A172 (cell line): Measurements from ENCODE around the gene PTH1R. TPM values are rescaled to one million over a fixed set of nuclear protein-coding genes. Genes with fewer than 3 reads are reported as not detected.

ENCODE experiments used
- DNase-seq: peaks from one replicate; pipeline ENCODE4 v3.0.0-alpha.2; 2015; ENCODE audit warnings: low spot score
- total RNA-seq: library from RNA; depleted of rRNA; stranded (reverse); fragments of >200 nt; shearing (Covaris generic); gene quantifications from 2 replicates; pipeline ENCODE4 v1.2.3, GENCODE V29; 2014

Gene PTH1R
- total RNA-seq, 1 experiment from 2014 or later = 2.8 TPM

DNA sequence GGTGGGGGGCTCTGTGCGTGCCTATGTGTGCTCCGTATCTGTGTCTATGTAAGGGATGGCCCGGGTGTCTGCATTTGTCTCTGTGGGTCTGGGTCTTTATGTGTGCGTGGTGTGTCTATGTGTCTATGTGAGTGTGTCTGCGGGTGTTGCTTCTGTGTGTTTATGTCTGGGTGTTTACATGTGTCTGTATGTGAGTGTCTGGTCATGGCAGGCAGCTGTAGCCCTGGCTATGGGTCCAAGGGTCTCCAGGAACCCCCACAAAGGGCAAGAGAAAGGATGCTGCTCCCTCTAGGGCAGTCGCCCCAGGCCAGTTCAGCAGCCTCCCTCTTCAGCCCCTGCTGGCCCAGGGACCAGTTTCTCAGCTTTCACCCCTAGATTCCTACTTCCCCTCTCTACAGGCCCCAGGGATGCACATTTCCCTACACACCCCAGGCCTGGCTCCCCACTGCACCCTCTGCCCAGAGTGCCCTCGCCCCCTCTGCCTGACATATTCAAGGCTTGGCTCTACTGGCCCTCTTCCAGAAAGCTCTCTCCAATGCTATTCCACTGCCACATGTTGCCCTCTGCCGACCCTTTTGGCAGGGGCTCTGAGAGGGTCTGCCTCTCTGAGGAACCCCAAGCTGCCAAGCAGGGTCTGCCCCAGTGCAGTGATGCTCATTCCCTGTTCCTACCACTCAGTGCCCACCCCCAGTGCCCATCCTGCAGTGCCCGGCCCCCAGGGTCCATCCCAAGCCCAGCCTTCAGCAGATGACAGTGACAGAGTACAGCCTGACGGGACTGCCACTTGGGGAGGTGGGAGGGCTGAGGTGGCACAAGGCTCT lies 13.2 kb upstream of the PTH1R start:
- DNase-seq = no peak

DNA sequence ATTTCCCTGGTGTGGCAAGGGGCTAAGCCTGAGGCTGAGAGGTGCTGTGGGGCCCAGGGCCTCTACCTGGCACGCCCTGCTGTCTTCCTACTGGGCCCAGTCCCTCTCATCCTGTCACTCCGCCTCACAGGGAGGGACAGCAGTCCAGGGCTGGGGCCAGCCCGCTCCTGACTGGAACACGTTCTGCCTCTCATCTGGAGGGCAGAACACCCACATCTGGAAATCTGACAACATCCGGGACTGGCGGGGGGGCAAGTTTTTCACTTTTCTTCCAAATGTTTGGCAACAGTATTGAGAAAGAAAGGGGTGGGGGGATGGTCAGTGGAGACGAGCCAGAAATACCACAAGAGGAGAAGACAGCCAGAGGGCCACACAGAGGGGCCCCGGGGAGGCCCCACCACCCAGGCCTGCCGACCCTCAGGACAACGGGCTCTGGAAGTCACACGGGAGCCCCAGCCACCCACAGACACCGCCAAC lies 12.5 kb upstream of the PTH1R start:
- no peak for DNase-seq

DNA sequence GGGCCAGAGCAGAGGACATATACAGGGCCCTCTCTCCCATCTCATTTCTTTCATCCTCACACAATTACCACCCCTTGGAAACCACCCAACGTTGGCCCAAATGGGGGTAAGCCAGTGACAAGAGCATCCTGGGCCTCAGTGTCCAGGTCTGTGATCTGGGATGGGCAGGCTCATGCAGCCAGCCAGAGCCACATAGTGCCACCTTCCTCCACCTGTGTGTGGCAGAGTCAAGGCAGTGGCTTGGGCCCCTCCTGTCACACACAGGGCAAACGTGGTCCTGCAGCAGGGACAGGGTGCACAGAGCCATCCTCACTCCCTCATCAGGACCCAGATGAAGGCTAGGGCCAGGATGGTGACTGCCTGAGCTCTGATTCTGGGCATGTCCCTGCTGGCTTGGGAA lies 12.0 kb upstream of the PTH1R start:
- no peak for DNase-seq

DNA sequence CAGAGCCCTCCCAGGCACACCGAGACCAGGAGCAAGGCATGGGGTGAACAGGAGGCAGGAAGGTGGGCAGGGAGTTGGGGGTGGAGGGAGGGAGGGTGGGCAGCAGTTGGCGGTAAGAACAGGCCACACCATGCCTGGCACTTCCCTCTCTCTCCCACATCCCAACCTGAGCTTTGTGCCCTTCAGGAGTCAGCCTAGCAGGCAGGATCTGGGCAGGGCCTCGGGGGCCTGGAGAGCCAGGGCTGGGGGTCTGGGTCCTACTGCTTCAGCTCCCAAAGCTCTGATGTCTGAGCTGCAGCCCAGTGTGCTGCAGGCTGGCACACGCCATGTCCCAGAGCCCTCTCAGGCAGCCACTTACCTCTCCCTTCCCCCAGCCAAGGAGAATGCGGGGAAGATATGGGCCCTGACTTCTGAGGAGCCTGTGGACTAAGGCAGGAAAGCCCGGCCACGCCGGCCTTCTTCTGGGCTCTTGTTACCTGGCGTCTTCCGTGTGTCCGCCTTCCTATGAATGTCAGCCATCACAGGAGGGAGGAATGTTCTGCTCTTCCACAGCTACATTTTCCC lies 11.4 kb upstream of the PTH1R start:
- no peak for DNase-seq

DNA sequence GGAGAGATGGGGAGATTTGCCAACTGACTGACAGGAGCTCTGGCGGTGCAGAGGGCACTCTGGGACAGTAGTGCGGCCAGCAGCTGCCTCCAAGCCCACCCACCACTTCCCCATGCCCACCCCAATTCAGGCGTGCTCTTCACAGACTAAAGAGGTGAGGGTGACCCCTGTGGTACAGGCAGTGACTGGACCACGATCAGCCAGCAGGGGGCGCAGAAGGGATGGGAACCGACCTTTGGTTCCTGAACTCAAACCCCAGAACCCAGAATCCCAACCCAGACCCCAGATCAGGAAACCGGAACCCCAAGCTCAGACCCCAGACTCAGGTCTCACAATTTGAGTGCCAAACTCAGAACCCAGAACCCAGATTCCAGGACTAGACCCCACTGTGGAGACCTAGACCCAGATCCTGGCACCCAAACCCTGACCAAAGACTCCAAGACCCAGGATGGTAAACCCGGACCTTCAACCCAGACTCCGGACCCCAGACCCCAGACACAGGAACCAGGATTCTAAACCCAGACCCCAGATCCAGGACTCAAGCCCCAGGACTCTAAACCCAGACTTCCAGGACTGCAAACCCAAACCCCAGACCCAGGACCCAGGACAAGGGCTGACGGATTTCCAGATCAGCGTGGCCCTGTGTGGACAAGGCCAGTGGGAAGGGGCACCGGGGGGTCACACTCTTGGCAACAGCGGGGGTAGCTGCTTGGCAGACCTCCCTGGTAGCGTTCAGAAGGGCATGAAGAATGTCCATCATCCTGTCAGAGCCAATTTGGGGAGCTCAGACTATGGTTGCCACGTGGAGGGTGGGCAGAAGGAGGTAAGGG lies 10.6 kb upstream of the PTH1R start:
- DNase-seq = peak; percentile 39

DNA sequence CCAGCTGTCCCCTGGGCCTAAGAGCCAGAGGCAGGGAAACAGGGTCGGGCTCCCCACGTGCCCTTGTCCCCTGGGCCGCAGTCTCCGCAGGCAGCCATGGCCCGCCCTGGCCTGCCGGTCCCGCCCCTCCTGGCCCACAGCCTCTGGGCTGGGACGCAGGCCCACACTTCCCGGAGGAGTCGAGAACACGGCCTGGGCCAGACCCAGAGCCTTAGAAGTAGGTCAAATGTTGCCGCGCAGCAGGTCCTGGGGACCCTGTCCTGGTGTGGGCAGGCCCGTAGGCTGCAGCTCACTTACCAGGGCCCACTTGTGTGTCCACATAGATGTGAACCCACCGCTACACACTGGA lies 10.0 kb upstream of the PTH1R start:
- no peak for DNase-seq

DNA sequence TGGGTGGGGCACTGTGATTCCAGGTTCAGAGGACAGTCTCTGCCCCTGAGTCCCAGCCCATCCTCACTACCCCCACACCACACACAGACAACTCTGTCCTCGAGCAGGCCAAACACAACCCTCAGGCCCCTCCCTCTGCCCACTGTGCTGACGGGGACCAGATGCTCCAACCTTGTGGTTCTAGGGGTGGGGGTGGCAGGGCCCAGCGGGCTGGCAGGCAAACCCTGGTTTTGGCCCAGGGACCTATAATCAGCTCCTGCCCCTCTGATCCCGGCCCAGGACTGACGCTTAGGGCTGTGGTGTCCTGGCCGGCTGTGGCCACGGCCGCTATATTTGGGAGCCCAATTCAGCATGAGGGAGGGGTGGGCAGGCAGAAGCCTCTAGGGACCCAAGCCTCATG lies 9.2 kb upstream of the PTH1R start:
- no peak for DNase-seq

DNA sequence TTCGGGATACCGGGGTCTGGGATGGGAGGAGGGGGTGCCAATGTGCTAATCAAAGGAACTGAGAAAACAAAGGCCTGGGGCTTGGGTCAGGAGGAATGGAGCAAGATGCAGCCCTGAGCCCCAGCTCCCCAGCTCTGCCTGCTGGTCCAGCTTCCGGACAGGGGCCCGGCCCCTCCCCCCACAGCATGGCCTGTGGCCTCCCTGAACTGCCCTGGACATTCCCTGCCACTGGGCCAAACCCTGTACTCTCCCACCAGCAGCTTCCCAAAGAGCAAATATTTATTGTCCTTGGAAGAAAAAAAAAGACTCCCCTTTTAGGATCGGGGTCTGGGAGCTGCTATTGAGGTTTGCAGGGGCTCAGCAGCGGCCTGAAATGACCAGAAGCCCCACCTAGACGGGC lies 8.6 kb upstream of the PTH1R start:
- DNase-seq = no peak

DNA sequence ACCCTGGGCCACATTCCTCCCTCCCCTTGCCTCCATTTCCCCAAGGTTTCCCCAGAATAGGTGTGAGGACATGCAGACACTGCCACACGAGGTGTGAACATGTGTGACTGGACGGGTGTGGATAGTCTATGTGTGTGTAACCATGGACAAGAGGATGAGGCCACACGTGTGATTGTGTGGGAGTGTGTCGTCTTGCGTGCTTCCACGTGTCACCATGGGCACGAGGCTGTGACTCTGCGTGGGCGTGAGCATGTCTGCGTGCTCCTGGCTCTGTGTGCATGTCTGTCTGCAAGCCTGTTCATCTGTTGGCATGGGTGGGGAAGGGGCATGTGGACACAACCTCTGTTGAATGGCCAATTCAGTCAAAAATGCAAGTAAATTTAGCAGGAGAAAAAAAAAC lies 8.1 kb upstream of the PTH1R start:
- DNase-seq = no peak

DNA sequence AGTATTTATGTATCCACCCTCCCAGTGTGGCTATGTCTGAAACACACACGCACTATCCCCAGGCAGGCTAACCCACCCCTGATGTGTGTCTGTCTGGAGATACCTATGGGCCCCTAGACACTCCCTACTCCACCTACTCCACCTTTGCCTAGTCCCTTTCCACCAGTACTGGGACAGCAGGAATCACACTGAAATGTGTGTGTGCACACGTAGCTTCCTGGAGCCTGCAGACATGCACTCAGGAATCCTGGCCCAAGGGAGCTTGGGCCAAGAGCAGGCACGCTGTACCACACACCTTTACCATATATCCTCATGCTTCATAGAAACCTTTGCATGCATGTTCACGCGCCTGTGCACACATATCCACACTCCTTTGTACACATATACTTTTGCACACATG lies 6.9 kb upstream of the PTH1R start:
- no peak for DNase-seq

DNA sequence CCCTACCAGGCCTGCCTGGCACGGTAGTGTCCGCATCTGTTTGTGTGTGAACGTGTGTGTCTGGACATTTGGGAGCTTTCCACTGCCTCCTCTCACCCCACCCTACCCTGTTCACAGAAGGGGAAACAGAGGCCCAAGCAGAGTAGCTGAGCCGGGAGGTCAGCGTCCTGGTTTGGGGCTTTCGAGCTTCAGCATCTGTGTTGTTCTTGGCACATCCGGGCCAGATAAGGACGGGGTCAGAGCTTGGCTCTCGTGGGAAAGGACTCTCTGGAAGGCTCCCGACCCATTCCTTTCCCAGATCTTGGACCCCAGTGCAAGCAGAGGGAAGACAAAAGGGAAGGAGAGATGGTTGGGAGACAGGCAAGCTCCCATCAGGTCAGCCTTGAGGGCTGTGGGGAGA lies 6.3 kb upstream of the PTH1R start:
- DNase-seq = no peak

DNA sequence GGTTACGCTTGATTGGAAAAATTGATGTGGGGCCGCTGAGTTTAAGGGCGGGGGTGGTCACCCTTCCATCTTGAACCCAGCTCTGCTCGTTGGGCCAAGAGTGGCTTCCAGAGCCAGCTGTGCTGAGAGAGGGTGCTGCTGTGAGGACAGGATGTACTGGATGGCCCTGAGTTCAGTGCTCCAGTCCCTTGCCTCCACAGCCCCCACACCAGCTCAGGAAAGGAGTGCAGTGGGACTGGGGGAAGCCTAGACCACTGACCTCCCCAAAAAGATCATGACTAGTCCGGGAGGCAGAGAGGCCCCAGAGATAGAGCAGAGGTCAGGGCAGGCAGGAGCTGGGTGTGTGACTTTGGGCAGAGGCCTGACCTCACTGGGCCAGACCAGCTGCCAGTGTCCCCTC lies 4.0 kb upstream of the PTH1R start:
- DNase-seq = no peak

DNA sequence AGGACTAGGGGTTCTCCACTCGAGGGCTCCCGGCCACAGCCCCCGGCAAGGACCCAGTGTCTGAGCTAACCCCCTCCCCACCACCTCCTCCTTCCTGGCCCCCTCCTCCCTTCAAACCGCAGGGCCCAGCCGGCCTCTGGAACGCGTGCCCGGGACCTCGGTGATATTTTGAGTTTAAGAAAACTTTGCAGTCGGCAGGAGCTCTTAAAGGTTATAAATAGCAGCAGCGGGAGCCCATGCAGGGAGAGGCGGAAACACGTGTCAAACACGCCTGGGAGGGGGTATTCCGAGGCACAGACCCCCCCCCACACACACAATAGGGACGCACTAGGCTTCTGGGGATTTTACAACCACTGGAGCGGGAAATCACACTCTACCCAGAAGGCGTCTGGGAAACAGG lies 3.1 kb upstream of the PTH1R start:
- no peak for DNase-seq

DNA sequence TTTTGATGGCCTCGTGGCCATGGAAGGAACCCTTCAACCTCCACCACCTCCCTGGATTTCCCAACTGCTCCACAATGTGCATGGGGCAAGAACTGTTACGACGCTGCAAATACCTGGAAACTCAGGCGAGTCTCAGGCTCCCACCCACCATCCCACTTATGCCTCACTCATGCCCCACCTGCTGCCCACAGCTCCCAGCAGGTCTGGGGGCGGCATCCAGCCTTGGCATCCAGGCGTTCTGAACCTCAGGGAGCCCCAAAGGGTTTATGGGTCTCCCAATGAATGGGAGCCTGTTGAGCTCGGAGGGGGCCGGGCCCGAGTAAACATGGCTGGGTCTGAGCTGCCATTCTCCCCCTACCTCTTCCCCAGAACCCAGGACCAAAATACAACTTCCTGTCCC lies 2.0 kb upstream of the PTH1R start:
- DNase-seq = no peak

DNA sequence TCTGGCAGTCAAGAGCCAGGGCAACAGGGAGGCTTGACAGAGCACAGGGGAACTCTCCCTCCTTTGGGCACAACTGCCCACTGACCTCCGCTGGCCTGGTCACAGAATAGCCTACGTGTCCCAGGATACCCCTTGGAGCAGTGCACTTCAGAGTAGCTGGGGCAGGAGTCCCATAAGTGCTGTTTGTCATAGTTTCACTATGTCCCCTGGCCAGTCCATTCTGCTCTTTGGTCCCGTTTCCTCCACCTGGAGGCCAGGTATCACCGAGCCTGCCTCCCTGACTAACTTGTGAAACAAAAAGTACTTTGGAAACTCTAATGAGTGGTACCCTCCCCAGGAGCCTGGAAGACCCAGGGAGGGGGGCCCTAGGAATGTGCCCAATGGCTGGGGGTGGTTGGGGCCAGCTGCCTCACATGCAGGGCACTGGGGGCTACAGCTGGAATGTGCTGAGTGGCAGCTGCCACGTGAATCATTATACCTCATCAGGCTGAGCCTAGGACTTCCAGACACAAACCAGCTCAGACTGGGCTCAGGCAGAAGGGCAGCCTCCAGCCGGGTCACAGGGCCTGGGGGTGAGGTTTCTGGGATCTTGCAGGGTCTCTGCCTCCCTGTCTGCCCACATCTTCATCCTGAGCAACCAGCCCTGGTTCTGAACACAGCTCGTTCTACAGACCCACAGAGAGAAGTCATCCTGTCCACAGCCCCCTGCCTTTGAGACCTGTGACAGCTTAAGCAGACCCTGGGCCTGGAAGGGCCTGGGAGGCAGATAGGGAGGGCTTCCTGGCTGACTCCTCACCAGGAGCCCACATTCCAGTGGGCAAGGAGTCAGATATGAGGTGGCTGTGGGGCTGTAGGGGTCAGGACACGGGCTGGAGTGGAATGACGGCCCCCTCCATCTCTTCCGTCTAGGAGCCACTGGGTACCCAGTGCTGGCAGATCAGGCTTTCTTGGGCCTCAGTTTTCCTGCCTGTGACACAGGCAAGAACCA lies 914 bp upstream of the PTH1R start:
- DNase-seq = peak; percentile 9

DNA sequence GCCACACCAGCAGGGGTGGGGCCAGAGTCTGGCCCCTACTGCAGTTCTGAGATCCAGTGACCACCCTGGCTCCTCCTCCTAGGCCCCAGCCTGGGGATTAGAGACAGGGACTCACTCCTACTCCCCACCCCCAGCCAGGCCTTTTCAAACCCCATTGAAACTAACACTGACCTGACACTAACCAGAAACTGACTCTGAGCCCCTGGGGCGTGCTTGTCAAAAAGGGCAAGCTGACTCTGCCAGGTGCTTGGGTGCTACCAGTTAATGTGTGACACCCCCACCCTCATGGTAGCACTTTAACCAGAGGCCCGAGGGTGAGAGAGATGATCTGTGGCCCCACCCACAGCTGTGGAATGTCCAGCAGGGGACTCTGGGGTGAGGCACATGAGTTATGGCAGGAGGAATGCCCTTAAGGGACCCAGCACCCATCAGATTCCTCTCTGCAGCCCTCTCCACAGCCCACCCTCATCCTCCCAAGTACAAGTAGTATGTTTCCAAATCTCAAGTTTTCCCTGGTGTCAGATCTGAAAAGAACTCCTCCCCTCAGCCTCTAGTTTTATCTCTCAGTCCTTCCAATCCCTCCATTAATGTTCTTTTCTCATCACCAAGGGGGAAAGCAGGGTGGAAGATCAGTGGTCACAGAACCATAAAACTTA lies 1.4 kb downstream of the PTH1R start:
- peak; percentile 64 for DNase-seq

DNA sequence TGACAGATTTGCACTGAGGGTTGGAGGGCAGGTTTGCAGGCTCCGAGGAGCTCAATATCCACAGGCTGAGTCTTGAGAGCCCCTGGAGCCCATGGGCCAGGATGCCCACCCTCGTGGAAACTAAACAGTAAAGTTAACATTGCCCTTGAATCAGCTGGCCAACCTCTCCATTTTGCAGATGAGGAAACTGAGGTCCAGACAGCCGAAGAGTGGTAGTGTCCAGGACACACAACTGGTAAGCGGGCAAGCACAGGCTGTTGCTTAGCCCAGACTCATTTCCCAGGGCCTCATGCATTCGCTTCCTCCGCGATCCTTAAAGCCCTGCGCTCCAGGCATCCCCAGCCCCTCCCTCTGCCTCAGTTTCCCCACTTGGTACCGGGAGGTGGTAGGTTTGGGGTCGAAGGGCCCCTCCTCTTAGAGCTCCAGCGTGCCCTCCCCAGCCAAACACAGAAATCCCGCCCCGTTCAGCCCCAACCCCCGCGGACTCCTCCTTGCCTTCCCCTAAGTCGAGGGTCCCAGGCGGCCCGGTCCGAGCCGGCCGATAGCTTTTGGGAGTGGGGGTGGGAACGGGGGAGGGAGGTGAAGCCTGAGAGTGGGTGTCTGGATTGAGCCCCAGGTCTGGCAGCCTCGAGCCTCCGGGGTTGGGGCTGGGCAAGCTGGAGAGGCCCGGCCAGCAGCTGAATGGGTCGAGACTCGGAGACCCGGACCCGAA lies 3.5 kb downstream of the PTH1R start:
- no peak for DNase-seq

DNA sequence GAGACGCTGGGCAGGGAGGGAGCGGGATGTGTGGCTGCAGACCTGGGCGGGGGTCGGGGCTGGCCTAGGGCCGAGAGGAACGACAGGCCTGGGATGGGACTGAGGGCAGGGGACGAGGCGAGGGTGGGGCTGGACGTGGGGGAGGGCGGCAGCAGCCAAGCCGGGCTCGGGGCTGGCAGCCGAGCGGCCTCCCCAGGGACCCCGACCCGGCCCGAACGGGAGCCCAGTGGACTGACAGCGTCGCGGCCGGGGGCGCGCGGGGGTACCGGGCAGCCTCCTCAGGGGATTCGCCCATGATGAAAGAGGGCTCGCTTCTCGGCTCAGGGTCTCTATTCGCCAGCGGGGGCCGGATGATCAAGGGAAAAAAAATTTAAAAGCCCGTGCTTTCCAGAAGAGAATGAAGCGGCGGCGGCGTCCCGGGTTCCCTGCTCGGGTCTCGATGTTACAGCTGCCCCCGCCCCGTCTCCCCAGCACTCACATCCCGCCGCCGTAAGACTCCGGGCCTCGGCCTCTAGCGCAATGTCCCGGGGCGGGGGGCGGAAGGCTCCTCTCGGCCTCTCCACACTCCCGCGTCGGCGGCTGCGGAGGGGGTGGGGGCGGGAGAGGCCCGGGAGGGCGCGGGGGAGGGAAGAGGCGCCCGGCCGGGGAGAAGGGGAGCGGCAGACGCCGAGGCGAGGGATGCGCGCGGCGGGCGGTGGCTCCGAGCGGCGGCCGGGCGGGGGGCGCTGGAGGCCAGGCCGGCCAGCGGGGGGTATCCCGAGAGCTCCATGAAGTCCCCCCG lies 4.3 kb downstream of the PTH1R start:
- no peak for DNase-seq

DNA sequence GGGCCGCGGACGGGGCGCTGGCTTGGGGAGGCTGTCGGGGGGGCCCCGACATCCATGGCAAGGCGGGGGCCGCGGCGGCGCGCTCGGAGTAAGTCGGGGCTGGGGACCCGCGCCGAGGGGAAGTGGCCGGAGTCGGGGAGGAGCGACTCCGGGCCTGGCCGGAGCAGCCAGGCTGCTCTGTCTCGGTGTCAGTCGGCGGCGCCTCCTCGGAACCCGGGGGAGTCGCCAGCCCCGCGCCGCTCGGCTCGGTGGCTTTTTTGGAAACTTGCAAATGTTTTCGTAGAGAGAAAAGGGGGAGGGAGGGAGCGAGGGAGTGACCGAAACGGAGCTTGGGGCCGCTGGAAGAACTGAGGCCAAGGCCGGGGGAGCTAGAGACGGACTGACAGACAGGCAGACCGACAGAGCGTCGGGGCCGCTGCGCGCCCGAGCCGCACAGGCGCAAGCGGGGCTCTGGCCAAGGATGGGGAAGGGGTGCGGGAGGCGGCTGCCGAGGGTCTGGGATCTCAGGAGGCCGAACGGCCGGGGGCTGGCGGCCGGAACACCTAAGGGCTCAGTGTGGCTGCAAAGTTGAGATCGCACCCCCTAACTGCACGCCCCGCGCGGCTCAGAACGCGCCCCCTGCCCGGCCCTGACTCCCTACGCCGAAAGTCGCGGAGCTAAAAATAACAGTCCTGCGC lies 5.0 kb downstream of the PTH1R start:
- no peak for DNase-seq
